Skeletal muscle tissue (tissue), 4 donors: ENCODE data around the gene SPATA31E1. TPM values are rescaled to one million over a fixed set of nuclear protein-coding genes. Genes with fewer than 3 reads are reported as not detected.

ENCODE experiments used
- H3K27ac ChIP-seq: one replicate; pipeline ENCODE4 v1.7.0; 2013; ENCODE audit warnings: mild to moderate bottlenecking, low read depth, low read length, inconsistent platforms
- H3K27me3 ChIP-seq, 3 donors: one replicate each; pipeline ENCODE4 v1.7.0; 2013; ENCODE audit warnings: low read length in 3 of 3; ENCODE audit not compliant: control insufficient read depth in 3 of 3, insufficient read depth in 3 of 3
- H3K36me3 ChIP-seq, 3 donors: one replicate each; pipeline ENCODE4 v1.7.0; 2013; ENCODE audit warnings: low read length in 3 of 3; ENCODE audit not compliant: control insufficient read depth in 3 of 3, insufficient read depth in 3 of 3
- H3K4me1 ChIP-seq, 3 donors: one replicate each; pipeline ENCODE4 v1.7.0; 2013; ENCODE audit warnings: low read length in 3 of 3, mild to moderate bottlenecking in 3 of 3; ENCODE audit not compliant: control insufficient read depth in 3 of 3, insufficient read depth in 3 of 3
- H3K4me3 ChIP-seq, 3 donors: one replicate each; pipeline ENCODE4 v1.7.0; 2013; ENCODE audit warnings: low read length in 3 of 3
- H3K9ac ChIP-seq, 3 donors: one replicate each; pipeline ENCODE4 v1.7.0; 2013; ENCODE audit warnings: low read length in 3 of 3, mild to moderate bottlenecking in 3 of 3, moderate library complexity in 2 of 3, low read depth in 1 of 3
- H3K9me3 ChIP-seq, 3 donors: one replicate each; pipeline ENCODE4 v1.7.0; 2013; ENCODE audit warnings: low read length in 3 of 3; ENCODE audit not compliant: control insufficient read depth in 3 of 3
- total RNA-seq: library from RNA; depleted of rRNA; stranded (reverse); fragments of >200 nt; gene quantifications from one replicate; pipeline ENCODE4 v1.2.3, GENCODE V29; 2014
- donor health status: Osteomylitis.

The SPATA31E1 gene
- total RNA-seq, 1 donor from 2014 or later = not detected

DNA sequence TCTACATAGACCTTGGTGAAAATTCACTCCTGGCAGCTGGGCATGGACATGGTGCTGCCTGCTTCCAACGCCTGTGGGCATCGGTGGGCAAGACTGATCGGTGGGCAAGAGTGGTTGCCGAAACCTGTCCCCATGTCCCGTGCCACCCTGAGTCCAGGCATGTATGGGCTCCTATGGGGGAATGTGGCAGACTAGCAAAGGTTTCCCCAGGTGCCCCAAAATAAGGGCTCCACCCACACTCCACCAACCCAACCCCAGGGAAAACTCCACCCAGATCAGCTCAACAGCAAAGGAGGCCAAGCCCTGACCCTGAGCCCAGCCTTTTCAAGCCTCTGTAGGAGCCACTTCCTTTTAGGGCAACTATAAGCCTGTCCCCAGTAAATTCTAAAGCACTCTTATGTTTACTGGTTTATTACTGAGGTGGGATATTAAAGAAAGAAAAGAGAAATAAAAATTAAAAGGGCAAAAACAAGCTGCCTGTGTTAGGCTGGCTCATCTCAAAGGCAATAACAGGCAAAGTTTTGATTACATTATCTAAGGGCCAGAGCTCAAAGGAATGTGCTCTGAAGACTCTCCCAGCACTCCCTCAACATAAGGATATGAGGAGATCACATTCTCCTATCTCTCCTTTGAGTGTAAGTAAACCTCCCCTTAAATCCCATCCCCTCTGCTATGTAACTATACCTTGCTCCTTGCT lies 8.9 kb upstream of the SPATA31E1 start:
- Histone ChIP-seq H3K36me3 (no peaks in the 10 kb centered on the region), H3K9me3 (peaks cover 0 to 4% (median 0%) of the 10 kb centered on the region in 3 donors), H3K27ac (no peak overlapping the region), H3K9ac (no peak overlapping the region), H3K4me1 (no peaks in the 10 kb centered on the region), H3K4me3 (no peak overlapping the region), H3K27me3 (no peaks in the 10 kb centered on the region)

DNA sequence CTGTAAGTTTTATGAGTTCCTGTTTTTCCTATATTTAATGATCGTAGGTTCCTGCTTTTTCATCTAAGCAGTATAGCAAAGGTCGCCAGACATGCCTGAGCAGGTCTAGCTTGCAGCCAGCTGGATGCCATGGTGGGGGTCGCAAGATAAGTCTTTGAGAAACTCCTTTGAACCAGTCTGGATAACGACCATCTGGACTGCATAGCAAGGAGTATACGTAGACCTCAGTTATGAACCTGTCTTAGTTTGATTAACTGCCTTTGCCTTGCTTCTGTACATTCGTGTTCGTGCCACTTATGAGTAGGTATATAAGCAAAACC lies 8.4 kb upstream of the SPATA31E1 start:
- no peak overlapping the region for H3K27ac ChIP-seq
- H3K4me1 ChIP-seq = no peaks in the 10 kb centered on the region
- no peaks in the 10 kb centered on the region for H3K27me3 ChIP-seq

DNA sequence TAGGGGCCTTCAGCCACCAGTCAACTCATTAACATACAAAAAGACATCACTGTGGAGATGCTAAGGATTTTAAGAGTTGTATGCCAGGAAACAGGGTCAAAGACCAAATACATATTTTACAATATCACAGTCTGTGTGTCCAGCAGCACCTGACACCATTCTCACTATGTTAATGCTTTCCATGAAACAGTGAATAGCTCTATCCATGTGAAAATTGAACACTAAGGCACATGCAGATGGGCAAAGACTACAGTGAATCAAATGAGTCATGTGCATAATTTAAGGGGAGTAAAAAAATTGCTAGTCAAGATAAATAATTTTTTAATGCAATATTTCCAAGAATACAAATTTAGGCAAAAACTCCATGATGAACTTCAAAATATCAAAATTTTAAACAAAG lies 7.6 kb upstream of the SPATA31E1 start:
- H3K36me3 ChIP-seq = no peaks in the 10 kb centered on the region
- H3K9ac ChIP-seq = no peak overlapping the region
- no peaks in the 10 kb centered on the region for H3K4me1 ChIP-seq
- no peak overlapping the region for H3K27ac ChIP-seq
- H3K4me3 ChIP-seq = no peak overlapping the region
- H3K27me3 ChIP-seq = no peaks in the 10 kb centered on the region
- peaks cover 0 to 4% (median 0%) of the 10 kb centered on the region in 3 donors for H3K9me3 ChIP-seq

More for the DNA sequence above, 8.4 kb upstream of the SPATA31E1 start:
- no peak overlapping the region for H3K9ac ChIP-seq
- no peak overlapping the region for H3K4me3 ChIP-seq
- no peaks in the 10 kb centered on the region for H3K36me3 ChIP-seq
- H3K9me3 ChIP-seq = peaks cover 0 to 4% (median 0%) of the 10 kb centered on the region in 3 donors

GRCh38 chr9:87875831-87876545 lies 6.7 kb upstream of the SPATA31E1 start:
- no peaks in the 10 kb centered on the region for H3K4me1 ChIP-seq
- no peaks in the 10 kb centered on the region for H3K27me3 ChIP-seq
- H3K9me3 ChIP-seq = peaks cover 0 to 4% (median 0%) of the 10 kb centered on the region in 3 donors
- H3K27ac ChIP-seq = no peak overlapping the region
- H3K4me3 ChIP-seq = no peak overlapping the region
- no peak overlapping the region for H3K9ac ChIP-seq
- no peaks in the 10 kb centered on the region for H3K36me3 ChIP-seq

DNA sequence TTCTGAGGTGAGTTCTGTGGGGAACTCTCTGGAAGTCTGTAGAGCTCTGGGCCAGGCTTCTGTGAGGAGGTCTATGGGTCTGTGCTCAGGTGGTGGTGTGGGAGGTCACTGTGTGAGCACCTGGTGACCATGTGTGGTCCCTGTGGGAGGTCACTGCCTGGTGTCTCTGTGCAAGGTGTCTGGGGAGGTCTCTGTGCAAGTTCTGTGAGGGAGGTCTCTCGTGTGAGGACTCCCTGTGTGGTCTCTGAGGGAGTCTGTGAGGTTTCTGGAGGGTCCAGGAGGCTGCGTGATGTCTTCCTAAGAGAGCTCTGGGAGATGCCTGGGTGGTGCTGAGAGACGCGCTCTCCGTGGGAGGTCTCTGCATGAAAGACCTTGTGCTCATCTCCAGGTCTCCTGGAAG lies 6.0 kb upstream of the SPATA31E1 start:
- Histone ChIP-seq H3K9ac (no peak overlapping the region), H3K4me1 (no peaks in the 10 kb centered on the region), H3K36me3 (no peaks in the 10 kb centered on the region), H3K9me3 (peaks cover 0 to 4% (median 0%) of the 10 kb centered on the region in 3 donors), H3K27me3 (no peaks in the 10 kb centered on the region), H3K27ac (no peak overlapping the region), H3K4me3 (no peak overlapping the region)

DNA sequence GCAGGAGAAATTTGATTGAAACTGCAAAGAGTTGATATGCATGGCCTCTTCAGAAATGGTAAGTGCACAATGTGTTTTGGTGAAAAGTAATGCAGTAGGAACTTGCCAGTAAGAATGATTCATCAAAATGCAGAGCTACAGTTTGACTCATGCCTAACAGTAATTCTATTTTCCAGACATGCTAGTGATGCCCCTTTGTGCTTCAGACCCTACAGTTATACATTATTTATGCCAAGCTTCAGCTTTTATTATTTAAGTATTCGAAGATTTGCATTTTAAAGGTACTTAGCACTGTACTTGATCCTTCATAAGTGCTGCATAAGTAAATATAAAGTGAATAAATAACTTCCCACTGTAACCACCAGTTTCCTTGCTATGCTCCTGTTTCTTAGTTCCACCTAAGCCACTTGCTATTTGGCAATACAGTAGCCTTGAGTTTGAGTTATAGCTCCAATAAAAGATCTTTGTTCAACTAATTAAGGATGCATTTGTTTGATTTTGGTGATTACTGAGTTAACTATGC lies 3.6 kb upstream of the SPATA31E1 start:
- Histone ChIP-seq H3K27me3 (no peaks in the 10 kb centered on the region), H3K4me1 (no peaks in the 10 kb centered on the region), H3K9me3 (peaks cover 0 to 4% (median 0%) of the 10 kb centered on the region in 3 donors), H3K9ac (no peak overlapping the region), H3K27ac (no peak overlapping the region), H3K4me3 (no peak overlapping the region), H3K36me3 (no peaks in the 10 kb centered on the region)

DNA sequence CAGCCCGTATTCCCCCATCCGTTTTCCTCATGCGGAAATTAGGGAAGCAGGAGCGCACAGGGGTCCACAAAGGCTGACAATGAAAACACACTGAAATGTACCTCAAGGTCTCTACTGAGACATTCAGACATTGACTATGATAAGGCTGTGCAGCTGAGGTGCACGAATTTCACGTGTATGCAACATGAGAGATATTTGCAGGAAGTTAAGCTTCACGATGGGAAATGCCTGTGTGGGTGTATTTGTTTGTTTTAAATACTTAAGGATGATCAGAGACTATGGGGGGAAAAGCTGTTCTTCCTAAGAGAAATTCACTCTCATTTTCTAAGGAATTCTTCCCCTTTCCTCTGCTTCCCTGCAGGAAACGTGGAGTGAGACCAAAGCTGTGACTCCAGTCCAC lies 2.6 kb upstream of the SPATA31E1 start:
- Histone ChIP-seq H3K36me3 (no peaks in the 10 kb centered on the region), H3K9me3 (peaks cover 0 to 4% (median 0%) of the 10 kb centered on the region in 3 donors), H3K27me3 (peaks cover 0 to 2% (median 0%) of the 10 kb centered on the region in 3 donors), H3K4me3 (no peak overlapping the region), H3K27ac (no peak overlapping the region), H3K9ac (no peak overlapping the region), H3K4me1 (no peaks in the 10 kb centered on the region)

DNA sequence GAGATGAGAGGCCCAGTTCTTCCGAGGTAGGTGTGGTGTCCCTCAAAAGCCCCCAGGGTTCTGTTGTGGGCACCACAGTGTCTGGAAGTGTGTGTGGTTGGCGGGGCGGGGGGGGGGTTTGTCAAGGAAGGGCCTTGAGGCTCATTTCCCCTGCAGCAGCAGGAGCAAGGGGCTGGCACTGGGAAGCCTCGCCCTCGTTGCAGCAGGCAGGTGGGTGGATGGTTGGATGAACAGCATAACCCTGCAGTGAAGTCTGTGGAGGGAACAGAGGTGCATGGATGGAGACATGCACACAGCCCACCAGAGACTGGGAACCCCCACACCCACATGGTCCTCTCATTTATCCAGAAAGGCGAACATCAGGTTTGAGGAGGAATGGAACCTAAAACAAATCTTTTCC lies 2.0 kb upstream of the SPATA31E1 start:
- Histone ChIP-seq H3K27ac (no peak overlapping the region), H3K36me3 (no peaks in the 10 kb centered on the region), H3K9me3 (peaks cover 0 to 4% (median 0%) of the 10 kb centered on the region in 3 donors), H3K4me3 (no peak overlapping the region), H3K4me1 (no peaks in the 10 kb centered on the region), H3K9ac (no peak overlapping the region), H3K27me3 (peaks cover 0 to 6% (median 0%) of the 10 kb centered on the region in 3 donors)

- Histone ChIP-seq H3K27me3 (peaks cover 0 to 16% (median 0%) of the 10 kb centered on the region in 3 donors), H3K9ac (no peak overlapping the region), H3K36me3 (no peaks in the 10 kb centered on the region), H3K4me1 (no peaks in the 10 kb centered on the region), H3K4me3 (no peak overlapping the region), H3K27ac (no peak overlapping the region), H3K9me3 (no peaks in the 10 kb centered on the region)
Measured at GRCh38 chr9:87883274-87883673, 597 bp downstream of the SPATA31E1 start.

GRCh38 chr9:87883990-87884389 lies 1.3 kb downstream of the SPATA31E1 start:
- Histone ChIP-seq H3K27me3 (peaks cover 0 to 16% (median 0%) of the 10 kb centered on the region in 3 donors), H3K4me3 (no peak overlapping the region), H3K4me1 (no peaks in the 10 kb centered on the region), H3K9ac (no peak overlapping the region), H3K36me3 (no peaks in the 10 kb centered on the region), H3K9me3 (no peaks in the 10 kb centered on the region), H3K27ac (no peak overlapping the region)
